Measurements from ENCODE around the gene MNAT1.
"Not testable (repeated sequence)": the region's sequence is repeated elsewhere in the genome, so short reads cannot be mapped to it uniquely, and the experiment has no call there.

The MNAT1 gene

DNA sequence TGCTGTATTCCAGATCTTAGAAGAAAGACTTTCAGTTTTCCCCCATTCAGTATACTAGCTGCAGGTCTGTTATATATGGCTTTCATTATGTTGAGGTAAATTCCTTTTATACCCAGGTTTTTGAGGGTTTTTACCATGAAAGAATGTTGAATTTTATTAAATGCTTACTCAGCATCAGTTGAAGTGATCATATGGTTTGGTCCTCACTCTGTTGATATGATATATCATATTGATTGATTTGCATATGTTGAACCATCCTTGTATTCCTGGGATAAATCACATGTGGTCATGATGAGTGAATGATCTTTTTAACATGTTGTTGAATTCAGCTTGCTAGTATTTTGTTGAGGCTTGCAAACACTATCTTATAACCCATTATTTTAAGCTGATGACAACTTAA is 149.6 kb downstream of the MNAT1 start:
- Histone ChIP-seq H3K4me3 (ENCODE audit: low read depth, low read length) (no peak overlapping the region), H3K4me1 (no peaks in the 10 kb centered on the region), H3K36me3 (no peaks in the 10 kb centered on the region), H3K27me3 (no peaks in the 10 kb centered on the region), H3K9me3 (no peaks in the 10 kb centered on the region)
- no peak for DNase-seq
- TF ChIP-seq, protein P1, sequence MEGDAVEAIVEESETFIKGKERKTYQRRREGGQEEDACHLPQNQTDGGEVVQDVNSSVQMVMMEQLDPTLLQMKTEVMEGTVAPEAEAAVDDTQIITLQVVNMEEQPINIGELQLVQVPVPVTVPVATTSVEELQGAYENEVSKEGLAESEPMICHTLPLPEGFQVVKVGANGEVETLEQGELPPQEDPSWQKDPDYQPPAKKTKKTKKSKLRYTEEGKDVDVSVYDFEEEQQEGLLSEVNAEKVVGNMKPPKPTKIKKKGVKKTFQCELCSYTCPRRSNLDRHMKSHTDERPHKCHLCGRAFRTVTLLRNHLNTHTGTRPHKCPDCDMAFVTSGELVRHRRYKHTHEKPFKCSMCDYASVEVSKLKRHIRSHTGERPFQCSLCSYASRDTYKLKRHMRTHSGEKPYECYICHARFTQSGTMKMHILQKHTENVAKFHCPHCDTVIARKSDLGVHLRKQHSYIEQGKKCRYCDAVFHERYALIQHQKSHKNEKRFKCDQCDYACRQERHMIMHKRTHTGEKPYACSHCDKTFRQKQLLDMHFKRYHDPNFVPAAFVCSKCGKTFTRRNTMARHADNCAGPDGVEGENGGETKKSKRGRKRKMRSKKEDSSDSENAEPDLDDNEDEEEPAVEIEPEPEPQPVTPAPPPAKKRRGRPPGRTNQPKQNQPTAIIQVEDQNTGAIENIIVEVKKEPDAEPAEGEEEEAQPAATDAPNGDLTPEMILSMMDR (IDR thresholded peaks at IDR 0.05; ENCODE audit: low read depth, low read length) = no peak

DNA sequence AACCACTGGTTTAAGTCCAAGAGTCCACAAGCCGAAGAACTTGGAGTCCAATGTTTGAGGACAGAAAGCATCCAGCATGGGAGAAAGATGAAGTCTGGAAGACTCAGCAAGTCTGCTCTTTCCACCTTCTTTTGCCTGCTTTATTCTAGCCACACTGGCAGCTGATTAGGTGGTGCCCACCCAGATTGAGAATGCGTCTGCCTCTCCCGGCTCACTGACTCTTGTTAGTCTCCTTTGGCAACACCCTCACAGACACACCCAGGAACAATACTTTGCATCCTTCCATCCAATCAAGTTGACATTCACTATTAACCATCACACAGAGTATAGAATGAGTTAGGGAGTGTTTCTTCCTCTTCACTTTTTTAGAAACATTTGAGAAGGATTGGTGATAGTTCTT is 156.1 kb downstream of the MNAT1 start:
- not testable (repeated sequence) for H3K9me3 ChIP-seq; H3K4me1 ChIP-seq; H3K4me3 ChIP-seq (ENCODE audit: low read depth, low read length); H3K27me3 ChIP-seq; DNase-seq; H3K36me3 ChIP-seq

DNA sequence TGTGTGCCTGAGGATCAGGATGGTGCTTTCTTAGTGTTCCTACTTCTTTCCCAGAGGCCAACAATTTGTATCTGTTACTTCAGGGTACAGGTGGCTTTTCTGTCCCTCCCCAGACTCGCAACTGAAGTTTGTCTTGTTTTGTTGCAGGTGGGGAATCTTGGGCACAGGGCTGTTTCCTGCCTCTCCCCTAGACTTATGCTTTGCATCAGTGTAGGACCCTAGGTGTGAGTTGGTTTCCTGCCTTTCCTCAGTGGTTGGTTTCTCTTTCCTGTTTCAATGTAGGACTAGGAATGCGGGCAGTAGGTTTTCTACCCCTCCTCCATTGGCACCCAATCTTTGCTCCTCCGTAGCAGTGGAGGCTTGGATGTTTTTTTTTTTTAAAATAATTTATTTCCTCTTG is 159.3 kb downstream of the MNAT1 start:
- TF ChIP-seq, protein P1 (IDR thresholded peaks at IDR 0.05; ENCODE audit: low read depth, low read length) = no peak
- DNase-seq = no peak
- H3K4me3 ChIP-seq (ENCODE audit: low read depth, low read length) = no peak overlapping the region
- no peaks in the 10 kb centered on the region for H3K27me3 ChIP-seq
- no peaks in the 10 kb centered on the region for H3K4me1 ChIP-seq
- H3K9me3 ChIP-seq = no peaks in the 10 kb centered on the region
- H3K36me3 ChIP-seq = no peaks in the 10 kb centered on the region

DNA sequence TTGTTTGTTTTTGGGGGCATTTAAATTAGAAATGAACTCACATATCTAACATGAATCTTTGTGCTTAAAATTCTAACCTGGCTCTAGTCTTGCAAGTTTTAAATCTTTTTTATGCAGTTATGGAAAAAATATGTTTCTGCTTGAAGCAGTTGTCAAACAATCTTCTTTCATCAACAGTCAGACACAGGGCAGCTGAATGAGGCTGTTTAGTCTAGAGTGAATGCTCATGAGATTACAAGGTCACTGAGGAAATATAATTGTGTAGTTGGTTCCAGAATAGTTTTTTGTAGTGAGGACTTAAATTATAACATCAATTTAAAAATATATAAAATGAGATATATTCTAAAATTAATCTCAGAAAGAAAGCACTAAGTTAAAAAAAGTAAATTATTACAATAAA is 169.8 kb downstream of the MNAT1 start:
- H3K4me1 ChIP-seq = peaks cover 6% of the 10 kb centered on the region
- TF ChIP-seq, protein P1 (IDR thresholded peaks at IDR 0.05; ENCODE audit: low read depth, low read length) = no peak
- H3K4me3 ChIP-seq (ENCODE audit: low read depth, low read length) = no peak overlapping the region
- no peaks in the 10 kb centered on the region for H3K27me3 ChIP-seq
- no peaks in the 10 kb centered on the region for H3K36me3 ChIP-seq
- H3K9me3 ChIP-seq = no peaks in the 10 kb centered on the region
- no peak for DNase-seq

DNA sequence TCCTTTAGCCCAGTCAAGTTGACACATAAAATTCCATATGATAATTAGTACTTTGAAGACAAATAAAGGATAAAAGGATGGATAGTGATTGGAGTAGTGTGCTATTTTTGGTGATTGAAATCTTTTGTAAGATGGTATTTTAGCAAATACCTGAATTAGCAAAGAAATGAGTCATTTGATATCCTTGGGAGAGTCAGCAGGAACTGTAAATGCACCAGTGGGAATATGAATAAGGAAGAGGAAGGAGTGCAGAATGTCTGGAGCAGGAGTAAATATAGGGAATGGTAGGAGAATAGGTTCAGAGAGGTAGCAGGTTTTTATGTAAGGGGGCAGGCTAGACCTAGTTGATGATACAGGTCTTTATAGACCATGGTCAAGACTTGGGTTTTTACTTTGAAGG is 171.4 kb downstream of the MNAT1 start:
- DNase-seq = no peak
- Histone ChIP-seq H3K27me3 (no peaks in the 10 kb centered on the region), H3K36me3 (no peaks in the 10 kb centered on the region), H3K9me3 (no peaks in the 10 kb centered on the region), H3K4me1 (peaks cover 6% of the 10 kb centered on the region), H3K4me3 (ENCODE audit: low read depth, low read length) (no peak overlapping the region)
- TF ChIP-seq, protein P1 (IDR thresholded peaks at IDR 0.05; ENCODE audit: low read depth, low read length) = no peak

DNA sequence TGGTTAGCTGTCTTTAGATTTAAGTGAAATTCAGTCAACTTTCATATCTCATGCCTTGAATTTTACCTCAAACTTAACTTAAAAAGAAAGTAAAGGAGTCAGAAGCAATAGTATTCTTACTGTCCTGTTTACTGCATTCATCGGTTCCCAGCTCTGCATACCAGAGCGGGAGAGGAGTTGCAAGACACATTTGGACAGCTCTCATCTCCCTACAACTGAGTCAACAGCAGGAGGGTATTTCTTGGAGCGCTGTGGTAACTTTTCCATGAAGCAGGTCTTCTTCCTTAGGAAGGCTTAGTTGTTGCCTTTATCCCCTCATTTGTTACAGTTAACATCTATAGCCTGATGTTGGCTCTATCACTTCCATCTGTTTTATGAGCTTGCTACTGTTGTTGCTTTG is 181.2 kb downstream of the MNAT1 start:
- Histone ChIP-seq H3K27me3 (no peaks in the 10 kb centered on the region), H3K36me3 (no peaks in the 10 kb centered on the region), H3K4me3 (ENCODE audit: low read depth, low read length) (no peak overlapping the region), H3K9me3 (no peaks in the 10 kb centered on the region), H3K4me1 (no peaks in the 10 kb centered on the region)
- TF ChIP-seq, protein P1 (IDR thresholded peaks at IDR 0.05; ENCODE audit: low read depth, low read length) = no peak
- DNase-seq = no peak

DNA sequence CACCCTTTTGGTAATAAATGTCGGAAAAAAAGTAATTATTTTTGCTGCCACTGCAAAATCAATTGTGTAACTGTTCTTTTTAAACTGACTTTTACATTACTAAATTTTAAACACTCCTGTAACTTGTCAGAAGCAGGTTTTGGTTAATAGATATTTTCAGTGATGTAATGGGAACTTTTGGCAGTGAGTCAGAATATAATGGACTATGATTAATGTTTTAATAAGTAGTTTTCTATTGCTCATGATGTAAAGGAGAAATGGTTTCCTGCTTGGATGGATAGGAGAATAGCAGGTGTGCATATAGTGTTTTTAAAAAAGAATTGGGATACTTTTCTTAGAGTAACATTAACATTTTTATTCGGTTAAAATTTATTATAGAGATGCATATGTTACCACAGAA is 187.5 kb downstream of the MNAT1 start:
- Histone ChIP-seq H3K36me3 (no peaks in the 10 kb centered on the region), H3K27me3 (no peaks in the 10 kb centered on the region), H3K4me3 (ENCODE audit: low read depth, low read length) (no peak overlapping the region), H3K4me1 (no peaks in the 10 kb centered on the region; the same call in 1 of the 2 replicates), H3K9me3 (no peaks in the 10 kb centered on the region)
- TF ChIP-seq, protein P1 (IDR thresholded peaks at IDR 0.05; ENCODE audit: low read depth, low read length) = no peak
- DNase-seq = no peak

Data from BE2C (cell line).